Lower leg skin (tissue), 3 donors: ENCODE data around the gene LDLRAD3.

Experiments
- CTCF ChIP-seq, 3 donors: fragments of 450-650 bp; IDR thresholded peaks; one replicate each; pipeline ENCODE4 v1.5.1; 2016; ENCODE audit warnings: antibody characterized with exemption in 3 of 3, mild to moderate bottlenecking in 3 of 3, moderate library complexity in 2 of 3
- POLR2A ChIP-seq, 2 donors: fragments of 450-650 bp; IDR thresholded peaks; one replicate each; pipeline ENCODE4 v1.6.1; 2016 to 2017; ENCODE audit warnings: antibody characterized with exemption in 2 of 2, mild to moderate bottlenecking in 1 of 2, moderate library complexity in 1 of 2

- TF ChIP-seq POLR2A (IDR thresholded peaks at IDR 0.05), result no peak
- TF ChIP-seq CTCF (IDR thresholded peaks at IDR 0.05), result no peak
Measured at GRCh38 chr11:36123336-36124101, 179.7 kb downstream of the LDLRAD3 start.
